GM18507 (cell line): Measurements from ENCODE around the gene HECTD3.

ENCODE experiments used
- DNase-seq: peaks from one replicate; pipeline ENCODE4 v3.0.0; 2011; ENCODE audit warnings: low read depth; ENCODE audit not compliant: insufficient read length; ENCODE audit errors: extremely low spot score
- FAIRE-seq: peaks from 2 replicates; lab custom pipeline; 2011; peaks lifted over from hg19 to GRCh38; lab: Jason Lieb, UNC

Gene HECTD3

GRCh38 chr1:45010855-45011811 is at the start of gene HECTD3:
HECTD3 (minus strand) TSS chr1:45011324; CDS start chr1:45011257, 67 bp downstream.
- FAIRE-seq (peak; percentile 92), DNase-seq (no peak)

- DNase-seq: no peak
- FAIRE-seq: no peak
These were observed 48.7 kb upstream of the HECTD3 start for GRCh38 chr1:45059829-45060228.

- FAIRE-seq (no peak), DNase-seq (no peak)
These were observed 46.4 kb upstream of the HECTD3 start for GRCh38 chr1:45057542-45057941.

- no peak for DNase-seq
- FAIRE-seq: no peak
These were observed 40.1 kb upstream of the HECTD3 start for GRCh38 chr1:45051005-45051772.

GRCh38 chr1:45047032-45047431 is 35.9 kb upstream of the HECTD3 start:
- FAIRE-seq: no peak

GRCh38 chr1:45044916-45045315 is 33.8 kb upstream of the HECTD3 start:
- FAIRE-seq (no peak), DNase-seq (no peak)

More at GRCh38 chr1:45047032-45047431, 35.9 kb upstream of the HECTD3 start:
- DNase-seq: no peak

- FAIRE-seq (no peak), DNase-seq (no peak)
These were observed 32.0 kb upstream of the HECTD3 start for GRCh38 chr1:45043094-45043493.

- no peak for DNase-seq
- FAIRE-seq: no peak
These were observed 29.2 kb upstream of the HECTD3 start for GRCh38 chr1:45040297-45040696.

- DNase-seq (no peak), FAIRE-seq (no peak)
These were observed 27.7 kb upstream of the HECTD3 start for GRCh38 chr1:45038661-45039364.

GRCh38 chr1:45038240-45038639 is 27.1 kb upstream of the HECTD3 start:
- FAIRE-seq (no peak), DNase-seq (no peak)

- FAIRE-seq (no peak), DNase-seq (no peak)
These were observed 26.3 kb upstream of the HECTD3 start for GRCh38 chr1:45037456-45037855.

- FAIRE-seq: no peak
- no peak for DNase-seq
These were observed 24.6 kb upstream of the HECTD3 start for GRCh38 chr1:45035631-45036301.

GRCh38 chr1:45033356-45033755 is 22.2 kb upstream of the HECTD3 start:
- FAIRE-seq (peak; percentile 54), DNase-seq (no peak)

- no peak for DNase-seq
- FAIRE-seq: no peak
These were observed 21.7 kb upstream of the HECTD3 start for GRCh38 chr1:45032837-45033236.

- no peak for FAIRE-seq
- no peak for DNase-seq
These were observed 15.3 kb upstream of the HECTD3 start for GRCh38 chr1:45026446-45026845.

- FAIRE-seq: no peak
- no peak for DNase-seq
These were observed 12.5 kb upstream of the HECTD3 start for GRCh38 chr1:45023663-45024062.

- FAIRE-seq (peak; percentile 70), DNase-seq (no peak)
These were observed 7.6 kb upstream of the HECTD3 start for GRCh38 chr1:45018599-45019230.

GRCh38 chr1:45016767-45017166 is 5.6 kb upstream of the HECTD3 start:
- DNase-seq (no peak), FAIRE-seq (no peak)
